ENCODE results near the gene MTERF2.

DNA sequence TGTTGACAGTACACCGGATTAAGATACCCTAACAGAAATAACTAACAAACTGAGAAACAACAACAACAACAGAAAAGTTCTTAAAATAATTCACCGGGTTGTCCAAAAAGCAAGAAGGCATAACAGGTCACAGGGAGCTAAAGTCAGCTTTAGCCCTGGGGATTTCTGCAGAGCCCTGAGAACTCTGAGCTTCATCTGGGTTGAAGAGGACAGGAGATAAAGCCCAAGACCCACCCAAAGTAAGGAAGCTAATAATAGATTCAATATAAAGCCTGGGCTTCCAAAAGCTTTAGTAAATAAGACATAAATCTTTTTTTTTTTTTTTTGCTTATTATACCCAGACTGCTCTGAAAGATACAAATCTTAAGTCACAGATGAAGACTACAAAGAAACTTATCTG is 44.1 kb upstream of the MTERF2 start:
- no peak for TF ChIP-seq EZH2 (IDR thresholded peaks at IDR 0.05)
- TF ChIP-seq CTCF (IDR thresholded peaks at IDR 0.05): no peak
- no peak for TF ChIP-seq EZH2phosphoT487 (IDR thresholded peaks at IDR 0.05)

Data from neural progenitor cell (in vitro differentiated cells).